Kidney capillary endothelial cell (primary cell): ENCODE measurements around the gene ALOXE3.

Experiments used
- DNase-seq: peaks from one replicate; pipeline ENCODE4 v3.0.0-alpha.2; 2018; ENCODE audit warnings: low spot score

The ALOXE3 gene

GRCh38 chr17:8117980-8118768 is at the start of gene ALOXE3:
Gene ALOXE3 (minus strand): TSS chr17:8118514. CDS start chr17:8117990, 524 bp downstream.
- DNase-seq = peak; percentile 29

DNA sequence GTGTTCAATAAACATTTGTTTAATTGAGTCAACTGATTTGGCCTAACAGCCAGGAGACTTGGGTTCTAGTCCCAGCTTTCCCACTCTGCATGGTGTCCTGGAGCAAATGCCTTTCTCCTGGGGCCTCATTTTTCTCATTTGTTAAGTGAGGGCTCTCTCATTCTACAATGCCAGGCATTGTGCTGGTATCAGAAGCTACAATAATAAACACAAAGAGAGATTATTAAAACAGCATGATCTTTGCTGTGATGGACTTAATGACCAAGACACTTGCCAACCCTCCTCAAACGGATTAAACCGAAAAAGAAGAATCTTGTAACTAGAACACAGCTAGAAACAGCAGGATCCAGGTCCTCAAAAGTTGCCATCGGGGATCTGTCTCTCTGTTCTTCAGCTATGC is 49.2 kb upstream of the ALOXE3 start:
- no peak for DNase-seq

DNA sequence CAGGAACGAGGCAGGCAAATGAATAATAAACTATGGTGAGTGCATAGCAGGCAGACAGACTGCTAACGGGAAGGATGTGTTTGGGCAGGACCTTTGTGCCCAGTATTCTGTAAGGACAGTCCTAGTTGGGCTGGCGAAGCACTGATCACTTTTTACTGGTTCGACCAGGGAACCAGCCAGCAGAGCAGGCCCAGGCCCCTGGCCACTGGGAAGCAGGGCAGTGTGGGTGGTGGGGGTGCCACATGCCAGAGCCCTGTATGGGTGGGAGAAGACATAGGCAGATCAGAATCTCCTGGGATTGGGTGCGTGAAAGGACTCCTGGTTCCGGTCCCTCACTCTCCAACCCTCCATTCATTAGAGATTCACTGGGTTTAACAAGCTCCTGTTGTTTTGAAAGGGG is 48.4 kb upstream of the ALOXE3 start:
- DNase-seq = no peak

DNA sequence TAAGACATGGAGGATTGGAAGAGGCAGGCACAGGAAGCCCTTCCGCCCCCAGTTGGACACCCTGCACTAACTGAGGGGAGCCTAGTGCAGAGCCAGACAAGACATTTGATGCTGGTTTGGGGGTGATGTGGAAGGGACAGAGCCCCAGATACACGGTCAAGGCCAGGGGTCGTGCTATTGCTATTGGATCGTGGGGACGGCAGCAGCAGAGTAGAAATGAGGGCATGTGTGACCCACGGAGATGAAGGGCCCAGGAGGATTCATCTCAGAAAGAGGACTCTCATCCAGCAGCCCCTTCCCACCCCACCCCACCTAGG is 46.5 kb upstream of the ALOXE3 start:
- no peak for DNase-seq

DNA sequence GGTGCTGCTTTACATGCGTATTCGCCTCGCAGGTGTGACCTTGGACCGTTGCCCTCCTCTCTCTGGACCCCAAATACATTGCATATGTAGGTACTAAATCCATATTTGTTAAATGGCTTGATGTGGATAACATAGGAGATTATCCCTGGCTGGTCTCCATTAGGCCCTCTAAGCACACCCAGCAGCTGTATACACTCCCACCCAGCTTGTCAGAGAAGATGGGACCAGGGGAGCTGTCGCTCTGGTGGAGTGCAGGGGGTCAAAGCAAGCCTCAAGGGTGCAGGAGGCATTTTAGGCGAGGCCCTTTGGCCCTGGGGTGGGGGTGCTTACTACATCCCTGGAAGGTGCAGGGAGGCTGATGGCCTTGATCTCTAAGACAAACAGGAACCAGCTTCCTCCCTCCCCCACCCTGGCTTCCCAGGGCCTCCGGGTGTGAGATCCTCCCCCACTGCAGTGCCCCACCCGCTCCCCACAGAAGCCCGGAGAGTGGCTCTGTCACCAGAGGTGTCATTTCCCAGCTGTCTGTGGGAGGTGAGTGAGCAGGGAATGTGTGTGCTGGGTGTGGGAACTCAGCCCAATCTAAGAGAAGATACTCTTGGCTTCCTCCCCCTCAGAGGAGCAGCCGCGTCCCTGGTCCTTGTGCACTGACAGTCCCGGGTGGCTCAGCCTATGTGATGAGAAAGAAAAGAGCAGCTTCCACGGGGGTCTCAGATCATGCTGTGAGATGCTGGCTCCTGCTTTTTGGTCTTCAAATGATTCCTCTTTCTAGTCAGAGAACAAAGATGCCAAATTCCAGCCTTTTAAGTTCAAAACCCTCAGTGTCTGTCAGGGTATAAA is 45.9 kb upstream of the ALOXE3 start:
- DNase-seq = no peak

GRCh38 chr17:8162997-8163977 is 45.0 kb upstream of the ALOXE3 start:
- no peak for DNase-seq

DNA sequence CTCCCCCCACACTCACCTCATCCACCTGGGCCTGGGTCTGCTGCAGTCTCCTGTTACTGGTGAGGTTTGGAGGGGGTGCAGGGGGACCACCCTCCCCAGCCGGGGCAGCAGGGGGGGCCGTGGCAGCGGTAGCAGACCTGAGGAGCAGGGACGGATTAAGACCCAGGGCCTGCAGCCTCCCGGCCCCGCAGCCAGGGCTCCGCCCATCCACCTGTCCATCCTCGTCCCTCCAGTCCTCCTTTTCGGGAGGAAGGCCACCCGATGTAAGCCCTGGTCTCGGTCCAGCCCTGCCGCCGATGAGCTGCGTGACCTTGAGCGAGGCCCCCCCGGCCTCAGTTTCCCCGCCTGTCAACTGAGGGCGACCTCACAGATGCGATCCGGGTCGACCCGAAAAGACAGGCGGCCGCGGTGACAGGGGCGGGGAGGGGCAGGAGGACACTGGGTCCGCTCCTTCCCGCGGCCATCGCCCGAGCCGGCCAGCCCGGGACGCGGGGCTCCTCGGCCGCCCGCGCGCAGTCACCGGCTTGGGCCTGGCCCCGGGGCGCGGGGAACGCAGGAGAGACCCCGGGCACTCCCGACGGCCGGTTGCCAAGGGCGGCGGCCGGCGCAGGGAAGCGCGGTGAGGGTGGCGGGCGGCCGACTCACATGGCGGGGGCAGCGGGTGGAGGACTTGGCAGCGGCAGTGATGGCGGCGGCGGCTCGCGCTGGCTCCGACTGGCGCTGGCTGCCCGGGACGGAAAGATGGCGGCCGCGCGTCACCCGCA is 44.1 kb upstream of the ALOXE3 start, which contains the start of gene VAMP2:
VAMP2 (minus strand) TSS at position 716 of the 764 bp plus-strand sequence; CDS start at position 647, 69 bp downstream.
- no peak for DNase-seq

DNA sequence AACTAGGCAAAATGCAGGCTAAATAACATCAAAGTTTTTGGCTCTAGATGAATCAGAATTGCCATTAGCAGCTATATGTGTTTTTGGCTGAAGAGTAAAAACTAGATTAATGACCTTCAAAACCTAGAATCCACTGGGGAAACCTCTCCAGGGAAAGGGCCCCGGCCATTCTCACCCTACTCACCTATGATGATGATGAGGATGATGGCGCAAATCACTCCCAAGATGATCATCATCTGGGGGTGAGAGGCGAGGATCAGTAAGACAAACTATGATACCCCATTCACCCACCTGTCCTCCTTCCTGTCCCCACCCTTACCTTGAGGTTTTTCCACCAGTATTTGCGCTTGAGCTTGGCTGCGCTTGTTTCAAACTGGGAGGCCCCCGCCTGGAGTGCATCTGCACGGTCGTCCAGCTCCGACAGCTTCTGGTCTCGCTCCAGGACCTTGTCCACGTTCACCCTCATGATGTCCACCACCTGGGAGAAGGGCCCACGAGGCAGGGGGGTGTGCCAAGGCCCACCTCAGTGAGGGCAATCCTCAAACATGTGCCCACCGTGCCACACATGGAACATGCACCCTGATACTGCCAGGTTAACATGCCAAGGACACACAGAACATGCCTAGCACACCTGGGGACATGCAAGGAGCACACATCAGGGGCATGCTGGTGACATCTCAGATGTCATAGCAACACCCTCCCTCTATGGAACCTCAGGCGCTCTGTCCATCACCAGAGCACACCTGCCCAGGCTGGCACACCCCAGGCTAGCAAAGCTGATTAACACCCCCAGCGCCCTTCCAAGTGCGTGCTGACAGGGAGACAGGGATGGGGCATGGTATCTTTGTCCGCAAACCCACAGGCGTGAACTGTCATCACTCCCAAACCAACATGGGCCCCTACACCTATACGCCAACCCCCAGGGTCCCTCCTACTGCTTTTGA is 43.2 kb upstream of the ALOXE3 start:
- DNase-seq = no peak

GRCh38 chr17:8160741-8161221 is 42.5 kb upstream of the ALOXE3 start:
- no peak for DNase-seq

GRCh38 chr17:8160224-8160577 is 41.9 kb upstream of the ALOXE3 start:
- DNase-seq = no peak

DNA sequence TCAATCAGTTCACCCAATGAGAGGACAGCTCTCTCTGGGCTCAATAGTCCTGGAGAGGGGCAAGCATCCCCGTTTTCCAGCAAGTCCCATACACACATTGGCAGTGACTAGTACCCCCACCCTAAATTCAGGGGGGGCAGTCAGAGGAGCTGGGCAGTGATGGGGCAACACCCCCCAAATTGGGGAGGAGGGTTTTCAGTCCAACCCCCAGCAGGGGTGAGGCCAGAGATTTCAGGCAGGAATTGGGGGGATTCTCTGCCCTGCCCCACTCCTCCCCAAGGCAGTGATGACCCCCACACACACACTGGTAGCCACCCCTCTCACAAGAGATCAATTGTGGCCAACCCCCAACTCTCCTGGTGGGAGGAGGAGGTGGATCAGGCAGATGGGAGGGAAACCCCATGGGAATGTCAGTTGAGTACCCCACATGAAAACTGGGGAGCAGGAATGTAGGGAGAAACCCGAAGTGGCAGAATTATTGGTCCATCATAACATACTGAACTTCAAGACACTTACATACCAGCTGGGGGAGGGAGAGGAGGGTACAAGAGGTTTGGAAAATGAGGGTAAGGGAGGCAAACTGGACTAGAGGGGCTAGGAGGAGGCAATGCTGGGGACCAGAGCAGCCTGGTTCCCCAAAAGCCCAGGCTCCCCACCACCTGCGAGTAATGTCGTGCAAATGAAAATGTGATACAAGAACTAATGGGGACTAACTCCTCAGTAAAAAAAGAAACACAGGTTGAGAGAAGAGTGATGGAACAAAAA is 41.3 kb upstream of the ALOXE3 start:
- DNase-seq = no peak

GRCh38 chr17:8159032-8159400 is 40.7 kb upstream of the ALOXE3 start:
- DNase-seq = no peak

- no peak for DNase-seq
Measured at GRCh38 chr17:8158267-8159031, 40.1 kb upstream of the ALOXE3 start.

DNA sequence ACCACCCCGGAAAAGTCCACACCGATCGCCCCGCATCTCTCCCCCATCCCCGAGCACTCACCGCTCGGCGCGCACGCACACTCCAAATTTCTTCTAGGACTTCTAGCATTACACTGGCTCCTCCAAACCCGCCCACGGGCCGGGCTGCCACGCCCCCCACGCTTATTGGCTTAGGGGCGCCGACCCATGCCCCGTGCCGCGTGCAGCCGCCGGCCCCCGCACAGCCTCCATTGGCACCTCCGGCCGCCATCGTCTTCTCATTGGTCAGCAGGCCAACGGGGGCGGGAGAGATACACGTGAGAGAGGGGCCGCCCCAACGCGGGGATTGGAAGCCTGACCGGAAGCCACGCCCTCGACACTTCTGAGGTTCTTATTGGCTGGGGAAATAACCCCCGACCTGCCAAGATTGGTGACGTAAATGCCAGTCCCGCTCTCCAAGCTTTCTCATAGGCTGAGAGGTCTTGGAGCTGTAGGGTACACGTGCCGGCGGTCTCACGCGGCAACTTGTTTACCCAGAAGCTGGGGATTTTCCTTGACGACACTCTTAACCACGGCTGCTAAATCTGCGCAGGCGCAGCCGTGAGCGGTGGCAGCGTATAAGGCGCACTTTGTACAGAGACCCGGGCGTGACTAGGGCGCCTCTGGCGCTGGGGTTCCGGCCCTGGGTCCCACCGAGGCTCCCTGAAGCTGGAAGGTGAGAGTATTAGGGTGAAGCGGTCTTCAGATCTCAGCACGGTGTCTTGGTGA is 38.1 kb upstream of the ALOXE3 start:
- peak; percentile 100 for DNase-seq

DNA sequence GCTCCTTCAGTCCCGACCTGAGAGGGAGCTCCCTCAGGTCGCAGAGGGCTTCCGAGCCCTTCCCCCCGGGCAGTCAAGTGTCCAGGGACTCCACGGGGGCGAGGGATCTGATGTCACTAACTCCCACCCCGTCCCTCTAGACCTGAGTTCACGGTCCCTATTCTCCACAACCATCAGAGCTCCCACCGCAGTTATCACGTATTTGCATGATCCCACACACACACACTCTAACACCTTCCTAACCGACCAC is 37.6 kb upstream of the ALOXE3 start:
- no peak for DNase-seq

GRCh38 chr17:8155231-8155995 is 37.1 kb upstream of the ALOXE3 start:
- no peak for DNase-seq

GRCh38 chr17:8154608-8155155 is 36.4 kb upstream of the ALOXE3 start:
- DNase-seq = no peak
